GM18511 (cell line): ENCODE data around the gene DYNC1I1.
A peak's percentile ranks its signal among the peaks of the same experiment; 100 is the strongest.
"Not testable (repeated sequence)": the region's sequence is repeated elsewhere in the genome, so short reads cannot be mapped to it uniquely, and the experiment has no call there.

Experiments
- ATAC-seq: cut with Tn5 transposase; IDR thresholded peaks from one replicate; pipeline ENCODE4 v1.9.1; 2021; ENCODE audit warnings: mild to moderate bottlenecking, moderate library complexity; ENCODE audit not compliant: unreplicated experiment

Gene DYNC1I1

GRCh38 chr7:95906851-95907250, 134.5 kb downstream of the DYNC1I1 start:
- ATAC-seq = no peak

GRCh38 chr7:95907337-95907736, 135.0 kb downstream of the DYNC1I1 start:
- no peak for ATAC-seq

DNA sequence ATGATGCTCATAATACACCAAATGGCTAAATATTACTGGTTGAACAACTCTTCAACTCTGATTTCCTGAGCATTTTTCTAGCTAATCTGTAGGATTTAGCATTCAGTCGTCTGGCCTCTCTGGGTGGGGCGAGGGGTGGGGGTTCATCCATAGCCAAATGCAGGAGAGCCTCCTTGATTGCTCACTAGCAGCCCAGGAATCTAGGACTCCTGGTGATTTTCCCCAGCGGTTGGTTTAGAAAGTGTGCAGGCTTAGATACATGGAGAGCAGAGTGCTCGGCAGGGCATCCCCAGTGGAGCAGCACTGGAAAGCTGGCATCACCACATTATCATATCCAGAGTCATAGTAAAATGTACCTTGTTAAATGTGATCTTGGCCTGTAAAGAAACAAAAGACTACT, 136.1 kb downstream of the DYNC1I1 start:
- no peak for ATAC-seq

GRCh38 chr7:95910341-95910740, 138.0 kb downstream of the DYNC1I1 start:
- no peak for ATAC-seq

DNA sequence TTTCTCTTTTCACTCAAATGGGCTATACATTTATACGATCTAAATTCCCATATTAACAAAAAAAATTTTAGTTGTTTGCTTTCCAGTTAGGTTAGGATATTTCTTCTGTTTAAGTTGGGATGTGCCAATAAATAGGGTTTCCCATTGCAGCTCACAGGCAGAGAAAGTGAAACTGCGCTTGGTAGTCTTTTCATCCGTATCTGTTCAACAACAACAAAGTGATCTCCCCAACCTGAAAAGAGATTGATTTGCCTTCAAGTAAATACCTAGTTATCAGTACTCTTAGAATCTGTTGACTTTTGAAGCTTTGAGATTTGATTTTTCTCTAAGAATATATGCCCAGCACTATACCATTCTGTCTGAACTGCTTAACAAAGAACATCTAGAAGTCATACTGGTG, 143.4 kb downstream of the DYNC1I1 start:
- no peak for ATAC-seq

GRCh38 chr7:95916573-95917297, 144.4 kb downstream of the DYNC1I1 start:
- ATAC-seq = peak; percentile 88

DNA sequence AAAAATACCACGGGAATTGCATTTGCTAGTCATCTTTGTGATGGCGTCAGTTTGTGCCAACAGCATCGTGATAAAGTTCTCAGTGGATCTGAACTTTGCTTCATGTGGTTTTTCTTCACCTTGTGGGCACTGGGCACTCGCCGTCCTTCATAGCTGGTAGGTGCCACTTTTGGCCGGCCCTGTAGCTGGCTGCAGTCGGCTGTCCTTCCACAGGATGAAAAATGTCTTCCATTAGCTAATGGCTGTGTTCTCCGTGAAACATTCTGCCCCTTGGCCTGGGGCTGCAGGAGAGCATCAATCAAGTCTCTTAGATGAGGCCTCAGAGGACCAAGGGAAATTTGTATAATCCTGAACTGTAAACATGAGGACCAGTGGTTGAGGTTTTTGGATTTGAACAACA, 145.3 kb downstream of the DYNC1I1 start:
- ATAC-seq = no peak

- no peak for ATAC-seq
These were observed 147.2 kb downstream of the DYNC1I1 start for GRCh38 chr7:95919556-95919955.

- no peak for ATAC-seq
These were observed 149.2 kb downstream of the DYNC1I1 start for GRCh38 chr7:95921543-95921942.

- ATAC-seq = no peak
These were observed 149.8 kb downstream of the DYNC1I1 start for GRCh38 chr7:95922191-95922590.

GRCh38 chr7:95925236-95925635, 152.9 kb downstream of the DYNC1I1 start:
- ATAC-seq = no peak

- no peak for ATAC-seq
These were observed 153.6 kb downstream of the DYNC1I1 start for GRCh38 chr7:95925971-95926370.

DNA sequence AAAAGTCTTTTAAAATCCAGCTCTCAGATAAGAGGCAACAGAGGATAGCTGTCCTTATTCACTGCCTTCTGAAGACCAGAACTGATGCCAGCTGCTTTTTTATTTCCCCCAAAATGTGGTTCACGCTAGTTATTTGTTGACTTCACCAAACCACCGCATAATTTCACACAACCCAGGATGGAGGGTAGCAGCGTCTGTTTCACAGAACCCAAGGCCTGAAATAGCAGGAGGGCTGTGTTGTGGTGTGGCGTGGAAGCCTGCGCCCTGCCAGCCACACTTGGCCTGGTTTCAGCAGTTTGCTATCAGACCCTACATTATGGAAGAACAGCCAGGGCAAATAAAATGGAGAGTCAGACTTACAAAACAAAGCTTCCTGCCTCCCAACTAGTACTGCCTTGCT, 155.4 kb downstream of the DYNC1I1 start:
- ATAC-seq = no peak

DNA sequence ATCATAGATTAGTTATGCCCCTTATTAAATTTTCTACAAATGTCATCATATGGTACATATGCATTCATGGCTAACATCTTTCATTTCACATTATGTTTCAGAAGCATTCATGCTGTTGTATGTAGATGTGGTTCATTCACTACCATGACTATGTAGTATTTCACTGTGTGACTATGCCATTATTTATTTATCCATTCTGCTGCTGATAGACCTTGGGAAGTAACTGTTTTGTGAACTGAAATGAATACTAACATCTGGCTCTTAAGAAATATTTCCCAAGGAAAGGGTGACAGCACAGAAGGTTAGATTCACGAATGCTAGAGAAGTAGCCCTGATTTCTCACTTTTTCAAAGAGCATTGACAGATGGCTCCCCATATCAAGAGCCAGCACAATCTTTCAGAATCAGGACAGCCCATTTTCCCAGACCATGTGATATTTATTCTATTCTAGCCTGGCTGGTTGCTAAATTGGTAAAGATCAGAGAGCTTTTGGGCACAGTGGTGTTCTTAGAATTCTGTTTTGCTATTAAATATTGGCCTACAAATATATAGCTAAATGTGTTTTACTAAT, 157.4 kb downstream of the DYNC1I1 start:
- ATAC-seq = no peak

DNA sequence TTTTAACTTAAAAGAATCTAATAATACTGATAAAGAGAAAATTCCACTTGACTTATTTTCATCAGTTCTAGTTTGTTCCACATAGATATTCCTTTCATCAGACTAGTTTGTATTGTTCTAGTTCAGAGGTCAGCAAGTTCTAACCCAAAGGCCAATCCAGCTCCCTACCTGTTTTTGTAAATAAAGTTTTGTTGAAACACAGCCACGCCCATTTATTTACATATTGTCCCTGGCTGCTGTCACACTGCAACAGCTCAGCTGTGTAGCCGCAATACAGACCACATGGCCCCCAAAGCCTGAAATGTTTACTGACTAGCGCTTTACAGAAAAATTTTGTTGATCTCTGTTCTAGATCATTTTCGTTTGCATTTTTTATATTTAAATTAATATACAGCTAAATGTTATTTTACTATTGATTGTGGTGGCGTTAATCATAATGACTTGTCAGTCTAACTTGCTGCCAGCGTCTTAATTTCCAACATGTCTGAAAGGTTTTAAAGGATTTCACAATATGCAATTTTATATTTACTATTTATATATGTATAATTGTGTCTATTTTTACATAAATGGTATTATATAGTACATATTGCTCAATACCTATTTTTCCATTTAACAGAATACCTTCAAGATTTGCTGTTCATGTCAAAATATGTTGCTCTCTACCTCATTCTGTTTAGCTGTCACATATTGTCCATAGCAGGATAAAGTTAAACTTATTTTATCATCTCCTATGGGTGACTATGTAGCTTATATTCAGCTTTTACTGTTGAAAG, 159.3 kb downstream of the DYNC1I1 start:
- ATAC-seq = no peak

DNA sequence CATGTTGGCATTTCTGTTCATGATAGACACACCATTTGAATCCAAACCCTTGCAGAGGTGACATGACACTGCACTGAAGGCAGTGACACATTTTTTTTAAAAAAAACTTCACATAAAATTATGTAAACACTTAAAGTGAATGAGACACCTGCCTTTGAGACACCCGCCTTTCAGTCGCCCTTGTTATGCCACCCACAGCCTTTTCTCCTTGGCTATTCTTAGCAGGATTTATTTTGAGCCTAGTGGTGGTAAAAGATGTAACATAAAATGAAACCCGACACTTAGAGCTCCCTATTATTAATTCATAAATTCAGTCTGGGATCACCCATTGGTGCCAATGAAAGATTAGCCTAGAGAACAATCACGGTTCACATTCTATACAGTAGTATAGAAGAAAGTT, 161.3 kb downstream of the DYNC1I1 start:
- no peak for ATAC-seq

DNA sequence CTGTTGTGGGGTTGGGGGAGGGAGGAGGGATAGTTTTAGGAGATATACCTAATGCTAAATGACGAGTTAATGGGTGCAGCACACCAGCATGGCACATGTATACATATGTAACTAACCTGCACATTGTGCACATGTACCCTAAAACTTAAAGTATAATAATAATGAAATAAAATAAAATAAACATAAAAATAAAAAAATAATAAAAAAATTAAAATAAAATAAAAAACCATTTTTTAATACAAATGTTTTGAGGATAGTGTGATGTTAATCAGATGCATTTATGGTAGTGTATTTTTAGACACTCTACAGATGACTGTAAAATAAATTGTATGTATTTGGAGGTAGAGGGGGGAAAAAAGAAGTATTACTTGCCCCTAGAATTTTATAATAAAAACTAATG, 172.5 kb downstream of the DYNC1I1 start:
- ATAC-seq = not testable (repeated sequence)

GRCh38 chr7:95950698-95951097, 178.3 kb downstream of the DYNC1I1 start:
- ATAC-seq = no peak

GRCh38 chr7:95951531-95951930, 179.2 kb downstream of the DYNC1I1 start:
- ATAC-seq = no peak

GRCh38 chr7:95951997-95952795, 179.8 kb downstream of the DYNC1I1 start:
- no peak for ATAC-seq

DNA sequence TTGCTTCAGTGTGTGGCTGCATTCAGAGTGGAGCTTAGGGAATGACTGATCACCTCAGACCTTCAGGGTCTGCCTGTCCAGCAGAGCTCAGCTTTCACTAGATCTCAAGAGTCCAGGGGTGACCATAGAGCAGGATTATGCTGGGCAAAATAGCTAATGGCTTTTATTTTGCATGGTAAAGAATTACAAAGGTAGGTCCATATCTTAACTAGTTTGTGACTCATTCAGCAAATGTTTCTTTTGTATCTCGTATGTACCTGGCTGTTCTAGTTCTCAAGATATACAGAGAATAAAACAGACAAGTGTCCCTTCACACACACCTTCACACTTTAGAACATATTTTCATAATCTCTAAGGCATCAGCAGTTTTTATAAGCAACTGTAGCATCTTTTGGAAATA, 180.5 kb downstream of the DYNC1I1 start:
- no peak for ATAC-seq
